RKO (cell line): ENCODE data around the gene ZBTB12.
"Not testable (repeated sequence)": the region's sequence is repeated elsewhere in the genome, so short reads cannot be mapped to it uniquely, and the experiment has no call there.

Source experiments
- DNase-seq: peaks from one replicate; pipeline ENCODE4 v3.0.0-alpha.2; 2016; ENCODE audit warnings: low spot score

The ZBTB12 gene

GRCh38 chr6:31901953-31902643, at the start of gene ZBTB12:
ZBTB12 (minus strand) TSS chr6:31902086; CDS start chr6:31901305, 781 bp downstream.
- DNase-seq = peak; percentile 93

GRCh38 chr6:31949926-31950548, 48.2 kb upstream of the ZBTB12 start:
- no peak for DNase-seq

GRCh38 chr6:31948753-31949413, 47.0 kb upstream of the ZBTB12 start:
- peak; percentile 8 for DNase-seq

GRCh38 chr6:31948306-31948705, 46.4 kb upstream of the ZBTB12 start:
- DNase-seq = no peak

- no peak for DNase-seq
Observed at GRCh38 chr6:31947864-31948263, 46.0 kb upstream of the ZBTB12 start.

- no peak for DNase-seq
Observed at GRCh38 chr6:31947070-31947675, 45.3 kb upstream of the ZBTB12 start.

- DNase-seq = no peak
Observed at GRCh38 chr6:31946370-31946885, 44.5 kb upstream of the ZBTB12 start.

GRCh38 chr6:31945507-31946369, 43.9 kb upstream of the ZBTB12 start, which contains the start of gene CFB:
CFB (plus strand) TSS chr6:31946095; CDS start chr6:31946222, 127 bp downstream.
- DNase-seq = no peak

- no peak for DNase-seq
Observed at GRCh38 chr6:31945154-31945506, 43.2 kb upstream of the ZBTB12 start.

- no peak for DNase-seq
Observed at GRCh38 chr6:31943742-31944141, 41.9 kb upstream of the ZBTB12 start.

- no peak for DNase-seq
Observed at GRCh38 chr6:31940256-31940664, 38.4 kb upstream of the ZBTB12 start.

- DNase-seq = no peak
Observed at GRCh38 chr6:31935823-31936222, 33.9 kb upstream of the ZBTB12 start.

GRCh38 chr6:31935021-31935420, 33.1 kb upstream of the ZBTB12 start:
- DNase-seq = no peak

- DNase-seq = no peak
Observed at GRCh38 chr6:31933537-31933936, 31.7 kb upstream of the ZBTB12 start.

GRCh38 chr6:31932137-31932536, 30.3 kb upstream of the ZBTB12 start:
- DNase-seq = not testable (repeated sequence)

GRCh38 chr6:31930962-31931361, 29.1 kb upstream of the ZBTB12 start:
- no peak for DNase-seq

GRCh38 chr6:31928672-31928939, 26.7 kb upstream of the ZBTB12 start:
- DNase-seq = no peak

GRCh38 chr6:31927863-31928671, 26.2 kb upstream of the ZBTB12 start:
- DNase-seq = no peak

- no peak for DNase-seq
Observed at GRCh38 chr6:31927242-31927862, 25.5 kb upstream of the ZBTB12 start, which contains the start of gene C2. C2 (plus strand) TSS chr6:31927717; CDS start chr6:31927753, 36 bp downstream.

GRCh38 chr6:31922942-31923341, 21.1 kb upstream of the ZBTB12 start:
- no peak for DNase-seq
